CD14-positive monocyte (primary cell): ENCODE data around the gene GLIS2. TPM values are rescaled to one million over a fixed set of nuclear protein-coding genes. Genes with fewer than 3 reads are reported as not detected.
A peak's percentile ranks its signal among the peaks of the same experiment; 100 is the strongest.

Experiments
- DNase-seq, 3 donors: peaks; one replicate each; pipeline ENCODE4 v3.0.0-alpha.2; 2011 to 2022
- H2AFZ ChIP-seq: 2 replicates; pipeline ENCODE4 v1.6.0; 2012; ENCODE audit warnings: mild to moderate bottlenecking, low read depth, low read length, inconsistent platforms; ENCODE audit not compliant: insufficient read depth, poor library complexity, severe bottlenecking
- H3K27ac ChIP-seq, 2 donors: 1 replicate in 1 of 2; 2 replicates in 1 of 2; pipeline ENCODE4 v1.5.1; 2012 to 2013; ENCODE audit warnings: low read length in 2 of 2, control low read depth in 1 of 2, inconsistent platforms in 1 of 2, low read depth in 1 of 2, mild to moderate bottlenecking in 1 of 2
- H3K27me3 ChIP-seq, 2 donors: one replicate each; pipeline versions ENCODE4 v1.6.0 to v1.6.1; 2011 to 2013; ENCODE audit warnings: low read length in 2 of 2; ENCODE audit not compliant: control insufficient read depth in 2 of 2, insufficient read depth in 2 of 2
- H3K36me3 ChIP-seq, 2 donors: replicated peaks in 1 of 2; 1 replicate in 1 of 2; 2 replicates in 1 of 2; pipeline versions ENCODE4 v1.5.1 to v1.6.1; 2012 to 2013; ENCODE audit warnings: low read length in 2 of 2, control low read depth in 1 of 2, inconsistent platforms in 1 of 2, mild to moderate bottlenecking in 1 of 2; ENCODE audit not compliant: insufficient read depth in 2 of 2, control insufficient read depth in 1 of 2
- H3K4me1 ChIP-seq, 2 donors: 1 replicate in 1 of 2; 2 replicates in 1 of 2; pipeline versions ENCODE4 v1.5.1 to v1.6.1; 2012 to 2013; ENCODE audit warnings: low read length in 2 of 2, control low read depth in 1 of 2, inconsistent platforms in 1 of 2, mild to moderate bottlenecking in 1 of 2, moderate library complexity in 1 of 2; ENCODE audit not compliant: insufficient read depth in 2 of 2, control insufficient read depth in 1 of 2
- H3K4me2 ChIP-seq: replicated peaks from 2 replicates; pipeline ENCODE3; 2012; ENCODE audit warnings: low read length, moderate library complexity, mild to moderate bottlenecking; ENCODE audit not compliant: poor library complexity, severe bottlenecking; ENCODE audit errors: extremely low read depth
- H3K4me3 ChIP-seq, 3 experiments: fragments of 200-600 bp in 1 of 3; sonication (generic) in 1 of 3; replicated peaks in 1 of 3; 1 replicate in 2 of 3; 2 replicates in 1 of 3; pipeline ENCODE4 v1.5.1; 2011 to 2013; ENCODE audit warnings: low read length in 3 of 3, mild to moderate bottlenecking in 3 of 3, control low read depth in 2 of 3, low read depth in 2 of 3, inconsistent platforms in 1 of 3, moderate library complexity in 1 of 3
- H3K79me2 ChIP-seq: 2 replicates; pipeline ENCODE4 v1.6.0; 2012; ENCODE audit warnings: mild to moderate bottlenecking, control low read depth, inconsistent platforms, low read length, moderate library complexity; ENCODE audit not compliant: insufficient read depth
- H3K9ac ChIP-seq: 2 replicates; pipeline ENCODE4 v1.6.0; 2017; ENCODE audit warnings: low read length, mild to moderate bottlenecking; ENCODE audit not compliant: insufficient read depth, poor library complexity, severe bottlenecking
- H3K9me3 ChIP-seq, 2 donors: replicated peaks in 1 of 2; 1 replicate in 1 of 2; 2 replicates in 1 of 2; pipeline versions ENCODE4 v1.5.1 to v1.6.1; 2012 to 2013; ENCODE audit warnings: low read length in 2 of 2, control low read depth in 1 of 2; ENCODE audit not compliant: control insufficient read depth in 1 of 2, insufficient read depth in 1 of 2
- H4K20me1 ChIP-seq: 2 replicates; pipeline ENCODE4 v1.6.0; 2012; ENCODE audit warnings: mild to moderate bottlenecking, low read length, control low read depth, moderate library complexity; ENCODE audit not compliant: insufficient read depth
- H3K27ac Mint-ChIP-seq, 7 donors: one replicate each; pipeline ENCODE4 v1.8.0; 2020; ENCODE audit warnings: mild to moderate bottlenecking in 7 of 7, mixed read lengths in 7 of 7, moderate library complexity in 6 of 7, inconsistent platforms in 2 of 7
- H3K27me3 Mint-ChIP-seq, 3 donors: one replicate each; pipeline ENCODE4 v1.8.0; 2021 to 2022; ENCODE audit warnings: low read depth in 3 of 3, mild to moderate bottlenecking in 3 of 3, mixed read lengths in 3 of 3, moderate library complexity in 3 of 3, inconsistent platforms in 1 of 3
- H3K36me3 Mint-ChIP-seq, 2 donors: one replicate each; pipeline ENCODE4 v1.8.0; 2020; ENCODE audit warnings: mixed read lengths in 2 of 2, inconsistent platforms in 1 of 2, mild to moderate bottlenecking in 1 of 2
- H3K4me1 Mint-ChIP-seq: one replicate; pipeline ENCODE4 v1.8.0; 2020; ENCODE audit warnings: mild to moderate bottlenecking, mixed read lengths
- H3K4me3 Mint-ChIP-seq, 2 donors: one replicate each; pipeline ENCODE4 v1.8.0; 2020; ENCODE audit warnings: mild to moderate bottlenecking in 2 of 2, mixed read lengths in 2 of 2, moderate library complexity in 1 of 2
- H3K9me3 Mint-ChIP-seq, 7 donors: one replicate each; pipeline ENCODE4 v1.8.0; 2020 to 2022; ENCODE audit warnings: mixed read lengths in 7 of 7, mild to moderate bottlenecking in 6 of 7, moderate library complexity in 6 of 7, inconsistent platforms in 2 of 7
- WGBS: methylation state at CpG from one replicate; pipeline ENCODE4 v1.1.5; 2013; ENCODE audit warnings: missing lambda C conversion rate; ENCODE audit not compliant: insufficient coverage; 5-methylcytosine and 5-hydroxymethylcytosine counted together
- intact Hi-C, 2 donors: fragments of 100-400 bp; cut with micrococcal nuclease; formaldehyde crosslinking; loops; one replicate each; pipeline versions ENCODE4 v1.15.0 to v1.15.1; 2023
- polyA plus RNA-seq, 3 donors: library from polyadenylated mRNA; depleted of rRNA in 1 of 3; unstranded in 2 of 3; stranded (reverse) in 1 of 3; fragments of 300-500 nt in 2 of 3; fragments of >200 nt in 1 of 3; fragmentation: Illumina TruSeq in 2 of 3; gene quantifications; 1 replicate in 2 of 3; 2 replicates in 1 of 3; pipeline ENCODE4 v1.2.3, GENCODE V29; 2012 to 2021
- TF ChIP-seq, protein P1 (sequence below): fragments of 200-600 bp; IDR thresholded peaks from one replicate; pipeline ENCODE4 v1.8.0; 2022; ENCODE audit warnings: antibody characterized with exemption, mild to moderate bottlenecking

The GLIS2 gene
- polyA plus RNA-seq, 3 donors = 0.03 TPM; not detected in 2

- intact Hi-C loops = no loop called here
- Mint-ChIP-seq H3K4me3 (no peak overlapping the region), H3K36me3 (peaks cover 9 to 38% of the 10 kb centered on the region in 2 donors), H3K27me3 (peaks cover 2 to 4% (median 3%) of the 10 kb centered on the region in 3 donors), H3K27ac (peak overlapping the region in 1 of 7 donors; percentile 25), H3K9me3 (no peaks in the 10 kb centered on the region), H3K4me1 (peaks cover 30% of the 10 kb centered on the region)
- Histone ChIP-seq H3K4me3 (no peak overlapping the region), H3K4me1 (peaks cover 14 to 27% of the 10 kb centered on the region in 2 donors), H2AFZ (no peak overlapping the region), H3K36me3 (peaks cover 25 to 34% of the 10 kb centered on the region in 2 donors), H3K27ac (no peak overlapping the region), H3K79me2 (peaks cover 22% of the 10 kb centered on the region), H3K27me3 (no peaks in the 10 kb centered on the region), H3K9ac (no peak overlapping the region), H3K9me3 (no peaks in the 10 kb centered on the region), H4K20me1 (peaks cover 99% of the 10 kb centered on the region), H3K4me2 (no peak overlapping the region)
- WGBS = 88% methylated on average over 9 of the region's 30 CpGs
- TF ChIP-seq, protein P1, sequence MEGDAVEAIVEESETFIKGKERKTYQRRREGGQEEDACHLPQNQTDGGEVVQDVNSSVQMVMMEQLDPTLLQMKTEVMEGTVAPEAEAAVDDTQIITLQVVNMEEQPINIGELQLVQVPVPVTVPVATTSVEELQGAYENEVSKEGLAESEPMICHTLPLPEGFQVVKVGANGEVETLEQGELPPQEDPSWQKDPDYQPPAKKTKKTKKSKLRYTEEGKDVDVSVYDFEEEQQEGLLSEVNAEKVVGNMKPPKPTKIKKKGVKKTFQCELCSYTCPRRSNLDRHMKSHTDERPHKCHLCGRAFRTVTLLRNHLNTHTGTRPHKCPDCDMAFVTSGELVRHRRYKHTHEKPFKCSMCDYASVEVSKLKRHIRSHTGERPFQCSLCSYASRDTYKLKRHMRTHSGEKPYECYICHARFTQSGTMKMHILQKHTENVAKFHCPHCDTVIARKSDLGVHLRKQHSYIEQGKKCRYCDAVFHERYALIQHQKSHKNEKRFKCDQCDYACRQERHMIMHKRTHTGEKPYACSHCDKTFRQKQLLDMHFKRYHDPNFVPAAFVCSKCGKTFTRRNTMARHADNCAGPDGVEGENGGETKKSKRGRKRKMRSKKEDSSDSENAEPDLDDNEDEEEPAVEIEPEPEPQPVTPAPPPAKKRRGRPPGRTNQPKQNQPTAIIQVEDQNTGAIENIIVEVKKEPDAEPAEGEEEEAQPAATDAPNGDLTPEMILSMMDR = no peak
- DNase-seq = no peak
Measured at GRCh38 chr16:4373909-4374742, 58.3 kb downstream of the GLIS2 start.

DNA sequence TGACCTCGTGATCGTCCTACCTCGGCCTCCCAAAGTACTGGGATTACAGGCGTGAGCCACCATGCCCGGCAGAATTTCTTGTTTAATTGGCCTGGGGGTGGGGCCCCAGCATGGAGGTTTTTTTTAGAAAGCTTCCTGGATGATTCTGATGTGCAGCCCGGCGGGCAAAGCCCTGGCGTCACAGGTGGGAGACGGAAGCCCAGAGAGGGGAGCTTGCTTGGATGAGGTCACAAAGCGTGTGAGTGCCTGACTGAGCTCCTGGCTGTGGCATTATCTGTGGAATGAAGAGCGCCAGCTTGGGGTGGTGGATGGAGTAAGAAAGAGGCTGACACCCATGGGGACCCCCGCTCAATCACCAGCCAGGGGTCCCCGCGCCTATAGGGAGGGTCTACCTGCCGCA is 59.9 kb downstream of the GLIS2 start:
- H3K9me3 Mint-ChIP-seq = no peaks in the 10 kb centered on the region
- peaks cover 2 to 4% (median 3%) of the 10 kb centered on the region in 3 donors for H3K27me3 Mint-ChIP-seq
- TF ChIP-seq, protein P1 = no peak
- Histone ChIP-seq H3K27ac (no peak overlapping the region), H3K79me2 (peaks cover 15% of the 10 kb centered on the region), H3K9me3 (no peaks in the 10 kb centered on the region), H3K27me3 (no peaks in the 10 kb centered on the region), H4K20me1 (peaks cover 97% of the 10 kb centered on the region), H3K36me3 (peaks cover 30 to 33% of the 10 kb centered on the region in 2 donors), H3K4me3 (no peak overlapping the region), H3K4me1 (peaks cover 14 to 27% of the 10 kb centered on the region in 2 donors), H3K9ac (no peak overlapping the region), H2AFZ (no peak overlapping the region), H3K4me2 (no peak overlapping the region)
- H3K36me3 Mint-ChIP-seq = peaks cover 12 to 42% of the 10 kb centered on the region in 2 donors
- no peak overlapping the region for H3K4me3 Mint-ChIP-seq
- no peak for DNase-seq
- no peak overlapping the region for H3K27ac Mint-ChIP-seq
- peaks cover 30% of the 10 kb centered on the region for H3K4me1 Mint-ChIP-seq
- 96% methylated on average over 15 of the region's 15 CpGs for WGBS
- intact Hi-C loops = no loop called here
